ENCODE results near the gene LYSMD4.

DNA sequence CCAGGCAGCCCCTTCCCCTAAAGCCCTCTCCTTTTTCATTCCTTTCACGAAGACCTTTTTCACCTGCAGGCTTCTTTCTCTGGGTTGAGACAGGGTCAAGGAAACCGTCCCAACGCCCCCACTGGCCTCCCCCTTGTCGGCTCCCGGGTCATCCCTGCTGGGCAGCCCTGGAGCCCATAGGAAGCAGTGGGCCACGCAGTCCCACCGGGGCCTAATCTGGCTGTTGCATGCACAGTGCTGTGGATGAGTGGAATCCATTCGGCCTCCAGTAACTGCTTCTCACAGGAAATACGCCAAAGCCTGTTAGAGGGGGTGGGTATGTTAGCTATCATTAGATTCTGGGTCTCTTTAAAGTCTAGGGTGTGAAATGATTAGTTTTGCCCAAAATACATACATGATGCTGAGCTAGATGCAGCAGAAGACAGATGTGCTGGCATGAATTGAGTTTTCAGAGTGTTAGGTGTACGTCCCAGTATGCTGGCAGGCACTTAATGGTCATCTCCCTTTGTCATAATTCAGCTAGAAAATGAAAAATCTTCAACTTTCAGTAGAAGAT lies 16.6 kb downstream of the LYSMD4 start:
- TF ChIP-seq, protein P1, sequence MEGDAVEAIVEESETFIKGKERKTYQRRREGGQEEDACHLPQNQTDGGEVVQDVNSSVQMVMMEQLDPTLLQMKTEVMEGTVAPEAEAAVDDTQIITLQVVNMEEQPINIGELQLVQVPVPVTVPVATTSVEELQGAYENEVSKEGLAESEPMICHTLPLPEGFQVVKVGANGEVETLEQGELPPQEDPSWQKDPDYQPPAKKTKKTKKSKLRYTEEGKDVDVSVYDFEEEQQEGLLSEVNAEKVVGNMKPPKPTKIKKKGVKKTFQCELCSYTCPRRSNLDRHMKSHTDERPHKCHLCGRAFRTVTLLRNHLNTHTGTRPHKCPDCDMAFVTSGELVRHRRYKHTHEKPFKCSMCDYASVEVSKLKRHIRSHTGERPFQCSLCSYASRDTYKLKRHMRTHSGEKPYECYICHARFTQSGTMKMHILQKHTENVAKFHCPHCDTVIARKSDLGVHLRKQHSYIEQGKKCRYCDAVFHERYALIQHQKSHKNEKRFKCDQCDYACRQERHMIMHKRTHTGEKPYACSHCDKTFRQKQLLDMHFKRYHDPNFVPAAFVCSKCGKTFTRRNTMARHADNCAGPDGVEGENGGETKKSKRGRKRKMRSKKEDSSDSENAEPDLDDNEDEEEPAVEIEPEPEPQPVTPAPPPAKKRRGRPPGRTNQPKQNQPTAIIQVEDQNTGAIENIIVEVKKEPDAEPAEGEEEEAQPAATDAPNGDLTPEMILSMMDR (IDR thresholded peaks at IDR 0.05) = no peak
- TF ChIP-seq POLR2A (IDR thresholded peaks at IDR 0.05) (no peak), POLR2AphosphoS5 (IDR thresholded peaks at IDR 0.05) (no peak)

All from breast epithelium (tissue), 3 donors.